ENCODE data around the gene WNT3A.

GRCh38 chr1:228105270-228105995, 98.6 kb downstream of the WNT3A start:
- TF ChIP-seq CTCF (IDR thresholded peaks at IDR 0.05) (no peak), POLR2A (IDR thresholded peaks at IDR 0.05) (no peak)
